C4-2B (cell line): ENCODE data around the gene TTLL12.

ENCODE experiments used
- ZFX ChIP-seq: fragments of 450-650 bp; IDR thresholded peaks from 2 replicates; pipeline ENCODE4 v1.6.1; 2017
- TF ChIP-seq, protein P1 (sequence below): fragments of 450-650 bp; conservative IDR thresholded peaks from 2 replicates; pipeline ENCODE4 v1.5.1; 2017; ENCODE audit warnings: mild to moderate bottlenecking

DNA sequence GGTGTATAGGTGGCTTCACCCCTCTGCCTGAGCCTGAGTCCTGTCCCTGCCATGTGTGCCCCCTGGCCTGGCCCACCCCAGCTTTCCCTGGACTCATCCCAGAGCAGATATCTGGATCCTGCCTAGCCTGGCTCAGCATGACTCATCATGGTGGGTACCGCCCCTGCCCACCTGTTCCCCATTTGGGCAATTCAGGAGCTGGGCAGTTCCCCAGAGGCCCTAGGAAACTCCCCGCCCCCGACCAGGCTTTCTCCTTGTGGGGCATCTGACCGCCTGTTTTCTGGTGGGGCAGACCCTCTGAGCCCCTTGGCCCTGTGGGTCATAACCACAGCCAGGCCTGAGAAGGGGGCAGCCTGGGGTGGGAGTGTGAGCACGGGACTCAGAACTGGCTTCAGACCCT is 31.1 kb downstream of the TTLL12 start:
- TF ChIP-seq, protein P1, sequence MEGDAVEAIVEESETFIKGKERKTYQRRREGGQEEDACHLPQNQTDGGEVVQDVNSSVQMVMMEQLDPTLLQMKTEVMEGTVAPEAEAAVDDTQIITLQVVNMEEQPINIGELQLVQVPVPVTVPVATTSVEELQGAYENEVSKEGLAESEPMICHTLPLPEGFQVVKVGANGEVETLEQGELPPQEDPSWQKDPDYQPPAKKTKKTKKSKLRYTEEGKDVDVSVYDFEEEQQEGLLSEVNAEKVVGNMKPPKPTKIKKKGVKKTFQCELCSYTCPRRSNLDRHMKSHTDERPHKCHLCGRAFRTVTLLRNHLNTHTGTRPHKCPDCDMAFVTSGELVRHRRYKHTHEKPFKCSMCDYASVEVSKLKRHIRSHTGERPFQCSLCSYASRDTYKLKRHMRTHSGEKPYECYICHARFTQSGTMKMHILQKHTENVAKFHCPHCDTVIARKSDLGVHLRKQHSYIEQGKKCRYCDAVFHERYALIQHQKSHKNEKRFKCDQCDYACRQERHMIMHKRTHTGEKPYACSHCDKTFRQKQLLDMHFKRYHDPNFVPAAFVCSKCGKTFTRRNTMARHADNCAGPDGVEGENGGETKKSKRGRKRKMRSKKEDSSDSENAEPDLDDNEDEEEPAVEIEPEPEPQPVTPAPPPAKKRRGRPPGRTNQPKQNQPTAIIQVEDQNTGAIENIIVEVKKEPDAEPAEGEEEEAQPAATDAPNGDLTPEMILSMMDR = no peak
- TF ChIP-seq ZFX = no peak
